Smooth muscle cell (in vitro differentiated cells): Measurements from ENCODE around the gene COMT. TPM values are rescaled to one million over a fixed set of nuclear protein-coding genes. Genes with fewer than 3 reads are reported as not detected.

ENCODE experiments used
- DNase-seq: peaks from one replicate; lab custom pipeline; 2025; ENCODE audit not compliant: unreplicated experiment; lab: John Stamatoyannopoulos, UW
- H2AFZ ChIP-seq: fragments of 200-600 bp; sonication (generic); 2 replicates; pipeline ENCODE4 v1.6.0; 2016; ENCODE audit warnings: antibody characterized with exemption, low read depth, mild to moderate bottlenecking
- H3F3A ChIP-seq: fragments of 200-600 bp; sonication (generic); 2 replicates; pipeline ENCODE4 v1.6.0; 2017; ENCODE audit warnings: antibody characterized with exemption, low read depth
- H3K27ac ChIP-seq: fragments of 200-600 bp; sonication (generic); 2 replicates; pipeline ENCODE4 v1.5.1; 2016; ENCODE audit warnings: low read depth, mild to moderate bottlenecking
- H3K27me3 ChIP-seq: fragments of 200-600 bp; sonication (generic); 2 replicates; pipeline ENCODE4 v1.6.1; 2016; ENCODE audit warnings: low read depth, mild to moderate bottlenecking
- H3K36me3 ChIP-seq: fragments of 200-600 bp; sonication (generic); 2 replicates; pipeline ENCODE4 v1.5.1; 2016; ENCODE audit warnings: low read depth
- H3K4me1 ChIP-seq: fragments of 200-600 bp; sonication (generic); 2 replicates; pipeline ENCODE4 v1.5.1; 2016; ENCODE audit warnings: low read depth
- H3K4me2 ChIP-seq: fragments of 200-600 bp; sonication (generic); 2 replicates; pipeline ENCODE4 v1.6.0; 2016; ENCODE audit warnings: mild to moderate bottlenecking
- H3K4me3 ChIP-seq: fragments of 200-600 bp; sonication (generic); 2 replicates; pipeline ENCODE4 v1.5.1; 2016; ENCODE audit warnings: mild to moderate bottlenecking
- H3K79me2 ChIP-seq: fragments of 200-600 bp; sonication (generic); 2 replicates; pipeline ENCODE4 v1.6.0; 2016; ENCODE audit warnings: low read depth, mild to moderate bottlenecking
- H3K9ac ChIP-seq: fragments of 200-600 bp; sonication (generic); 2 replicates; pipeline ENCODE4 v1.6.0; 2016; ENCODE audit warnings: low read depth
- H3K9me3 ChIP-seq: fragments of 200-600 bp; sonication (generic); replicated peaks from 2 replicates; pipeline ENCODE4 v1.5.1; 2016; ENCODE audit warnings: low read depth
- H4K20me1 ChIP-seq: fragments of 200-600 bp; sonication (generic); 2 replicates; pipeline ENCODE4 v1.6.0; 2016; ENCODE audit warnings: low read depth
- CTCF ChIP-seq: fragments of 200-600 bp; sonication (generic); IDR thresholded peaks from 2 replicates; pipeline ENCODE4 v1.5.1; 2017; ENCODE audit warnings: borderline replicate concordance, mild to moderate bottlenecking, antibody characterized with exemption; ENCODE audit not compliant: insufficient read depth, poor library complexity, severe bottlenecking
- WGBS: methylation state at CpG from one replicate; pipeline ENCODE4 v1.1.7; 2016; ENCODE audit warnings: low lambda C conversion rate; 5-methylcytosine and 5-hydroxymethylcytosine counted together
- polyA plus RNA-seq: library from polyadenylated mRNA; unstranded; fragments of >200 nt; fragmentation: Nextera tagmentation; extraction: Ambion mirVana; gene quantifications from 2 replicates; pipeline ENCODE4 v1.2.1, GENCODE V29; 2016
- total RNA-seq: library from RNA; depleted of rRNA; stranded (reverse); fragments of >200 nt; gene quantifications from 2 replicates; pipeline ENCODE4 v1.2.3, GENCODE V29; 2014

The COMT gene
- total and polyA plus RNA-seq, 2 experiments from 2014 or later, result 4.1 to 6.2 TPM

- TF ChIP-seq CTCF, result no peak
- 85% methylated on average over 6 of the region's 7 CpGs for WGBS
- Histone ChIP-seq H3F3A (no peaks in the 10 kb centered on the region), H3K27me3 (no peaks in the 10 kb centered on the region), H3K4me2 (no peak overlapping the region), H3K79me2 (no peaks in the 10 kb centered on the region), H2AFZ (no peak overlapping the region), H3K36me3 (no peaks in the 10 kb centered on the region), H3K27ac (no peak overlapping the region), H3K4me3 (no peak overlapping the region), H3K9me3 (no peaks in the 10 kb centered on the region), H3K9ac (no peak overlapping the region), H4K20me1 (no peaks in the 10 kb centered on the region), H3K4me1 (peaks cover 16% of the 10 kb centered on the region)
- DNase-seq, result no peak
Measured at GRCh38 chr22:19993926-19994325, 52.4 kb downstream of the COMT start.

DNA sequence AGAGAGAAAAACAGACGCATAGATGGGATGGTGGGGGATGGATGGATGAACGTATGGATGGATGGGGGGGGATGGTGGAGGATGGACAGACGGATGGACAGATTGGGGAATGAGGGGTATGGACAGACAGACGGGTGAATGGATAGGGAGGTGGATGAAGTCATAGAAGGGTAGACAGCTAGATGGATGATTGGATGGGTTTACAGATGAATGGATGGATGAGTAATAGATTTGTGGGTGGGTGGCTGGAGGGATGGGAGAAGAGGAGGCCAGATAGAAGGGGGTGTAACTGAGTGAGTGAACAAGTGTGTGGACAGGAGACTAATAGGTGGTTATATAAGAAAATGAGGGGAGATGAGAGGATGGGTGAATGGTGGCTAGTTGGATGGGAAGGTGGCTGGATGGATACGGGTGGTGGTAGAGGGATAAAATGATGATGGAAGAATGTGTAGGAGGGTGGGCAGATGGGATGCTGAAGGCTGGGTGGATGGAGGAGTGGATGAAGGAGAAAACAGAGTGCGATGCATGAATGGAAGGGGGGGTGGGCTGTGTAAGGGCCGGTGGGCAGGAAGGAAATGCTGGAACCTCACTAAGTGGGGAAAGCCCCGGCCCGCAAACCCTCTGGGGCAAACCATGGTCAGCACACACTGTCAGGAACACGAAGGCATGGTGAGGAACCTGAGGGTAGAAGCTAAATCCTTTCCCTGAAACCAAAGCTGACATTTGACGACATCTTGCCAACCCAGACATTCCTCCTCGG lies 53.5 kb downstream of the COMT start:
- H3K27me3 ChIP-seq, result no peaks in the 10 kb centered on the region
- no peaks in the 10 kb centered on the region for H3K36me3 ChIP-seq
- H4K20me1 ChIP-seq, result no peaks in the 10 kb centered on the region
- no peak overlapping the region for H3K4me2 ChIP-seq
- no peak overlapping the region for H2AFZ ChIP-seq
- H3K9me3 ChIP-seq, result no peaks in the 10 kb centered on the region
- TF ChIP-seq CTCF, result no peak
- no peak overlapping the region for H3K4me3 ChIP-seq
- no peaks in the 10 kb centered on the region for H3F3A ChIP-seq
- 84% methylated on average over 11 of the region's 12 CpGs for WGBS
- H3K9ac ChIP-seq, result no peak overlapping the region
- DNase-seq, result no peak
- no peaks in the 10 kb centered on the region for H3K79me2 ChIP-seq
- no peak overlapping the region for H3K27ac ChIP-seq
- H3K4me1 ChIP-seq, result peaks cover 27% of the 10 kb centered on the region

DNA sequence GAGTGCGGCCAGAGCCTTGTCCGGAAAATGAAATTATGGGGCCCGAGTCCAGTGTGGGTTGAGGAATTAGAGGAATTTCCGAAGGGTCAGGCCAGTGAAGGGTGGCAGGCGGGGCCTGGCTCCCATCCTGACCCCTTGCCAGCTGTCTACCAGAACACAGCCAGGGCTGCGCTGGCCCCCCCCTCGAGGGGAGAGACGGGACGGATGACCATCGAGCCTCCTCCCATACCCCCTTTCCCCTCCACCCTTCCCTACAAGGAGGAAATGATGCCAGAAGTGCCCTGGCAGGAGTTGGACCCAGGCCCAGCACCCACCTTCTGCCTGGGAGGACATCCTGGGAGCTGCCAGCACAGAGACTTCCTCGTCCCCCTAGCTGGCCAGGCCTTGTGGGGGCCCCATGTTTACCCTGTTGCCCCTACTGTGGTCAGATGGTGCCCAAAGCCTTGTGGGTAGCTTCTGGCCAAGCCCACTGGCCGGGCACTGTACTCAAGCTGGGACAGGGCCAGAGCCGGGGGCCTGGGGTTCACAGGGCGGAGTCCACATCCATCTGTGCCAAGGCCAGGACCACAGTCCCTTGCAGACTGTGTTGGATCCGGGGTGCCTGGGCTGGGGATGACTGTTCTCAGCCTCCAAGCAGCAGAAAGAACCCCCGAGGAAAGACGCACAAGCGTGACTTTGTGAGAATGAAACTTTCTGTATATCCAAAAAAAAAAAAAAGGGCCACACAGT lies 54.2 kb downstream of the COMT start:
- no peaks in the 10 kb centered on the region for H3K79me2 ChIP-seq
- H3K27me3 ChIP-seq, result no peaks in the 10 kb centered on the region
- DNase-seq, result no peak
- no peaks in the 10 kb centered on the region for H3F3A ChIP-seq
- H3K4me3 ChIP-seq, result no peak overlapping the region
- H3K4me2 ChIP-seq, result no peak overlapping the region
- no peaks in the 10 kb centered on the region for H3K36me3 ChIP-seq
- H3K9ac ChIP-seq, result no peak overlapping the region
- H4K20me1 ChIP-seq, result no peaks in the 10 kb centered on the region
- TF ChIP-seq CTCF, result no peak
- no peak overlapping the region for H3K27ac ChIP-seq
- no peaks in the 10 kb centered on the region for H3K9me3 ChIP-seq
- H3K4me1 ChIP-seq, result peaks cover 33% of the 10 kb centered on the region
- H2AFZ ChIP-seq, result no peak overlapping the region
- WGBS, result 92% methylated on average over 15 of the region's 18 CpGs
